Activated CD4-positive, alpha-beta memory T cell treated with anti-CD3 and anti-CD28 coated beads, Interleukin-2, amount 10 ng/mL, durations not matched to agents 7 days and 5 days (primary cell): Measurements from ENCODE around the gene GALK2. TPM values are rescaled to one million over a fixed set of nuclear protein-coding genes. Genes with fewer than 3 reads are reported as not detected.
"Not testable (repeated sequence)": the region's sequence is repeated elsewhere in the genome, so short reads cannot be mapped to it uniquely, and the experiment has no call there.

Experiments
- CTCF ChIA-PET: fragments of 350-600 bp; sonication (Branson Sonifier 250); formaldehyde crosslinking; loops from one replicate; lab custom pipeline; 2021; ENCODE audit warnings: antibody characterized with exemption, inconsistent platforms; lab: Charles Lee
- POLR2A ChIA-PET: fragments of 350-600 bp; sonication (Branson Sonifier 250); formaldehyde crosslinking; loops from one replicate; lab custom pipeline; 2021; ENCODE audit warnings: antibody characterized with exemption; lab: Charles Lee
- DNase-seq: peaks from one replicate; pipeline ENCODE4 v3.0.0-alpha.2; 2020
- H3K27ac Mint-ChIP-seq: one replicate; pipeline ENCODE4 v1.8.0; 2021; ENCODE audit warnings: mild to moderate bottlenecking, mixed read lengths
- H3K27me3 Mint-ChIP-seq: one replicate; pipeline ENCODE4 v1.8.0; 2021; ENCODE audit warnings: mixed read lengths
- H3K36me3 Mint-ChIP-seq: one replicate; pipeline ENCODE4 v1.8.0; 2021; ENCODE audit warnings: low read depth, mixed read lengths
- H3K4me1 Mint-ChIP-seq: one replicate; pipeline ENCODE4 v1.8.0; 2021; ENCODE audit warnings: mixed read lengths
- H3K4me3 Mint-ChIP-seq: one replicate; pipeline ENCODE4 v1.8.0; 2021; ENCODE audit warnings: mild to moderate bottlenecking, mixed read lengths
- H3K9me3 Mint-ChIP-seq: one replicate; pipeline ENCODE4 v1.8.0; 2021; ENCODE audit warnings: mixed read lengths
- total RNA-seq, 2 experiments: library from RNA; stranded (reverse); gene quantifications; one replicate each; pipeline ENCODE4 v1.2.3, GENCODE V29; 2021

The GALK2 gene
- total RNA-seq, 2 experiments from 2014 or later: 30.0 to 31.5 TPM

GRCh38 chr15:49235446-49236124, 65.5 kb downstream of the GALK2 start:
- Mint-ChIP-seq H3K4me1 (peaks cover 25% of the 10 kb centered on the region), H3K36me3 (peaks cover 34% of the 10 kb centered on the region), H3K9me3 (peaks cover 5% of the 10 kb centered on the region), H3K4me3 (no peak overlapping the region), H3K27ac (peak overlapping the region; percentile 53), H3K27me3 (no peaks in the 10 kb centered on the region)
- CTCF ChIA-PET: interaction anchor here (0.7 to 3.2 kb wide), 17 partner anchors 11 to 916 kb away, joined by 3 to 61 read pairs (median 4); partner anchors contain the start of genes CEP152 and FGF7
- DNase-seq: peak; percentile 62
- POLR2A ChIA-PET: interaction anchor here (0.6 to 1.3 kb wide), 7 partner anchors 80 to 1645 kb away, joined by 3 to 5 read pairs (median 4); partner anchors contain the start of genes COPS2 and EID1

- Mint-ChIP-seq H3K27ac (no peak overlapping the region), H3K27me3 (no peaks in the 10 kb centered on the region), H3K4me1 (peaks cover 25% of the 10 kb centered on the region), H3K4me3 (no peak overlapping the region), H3K9me3 (peaks cover 4% of the 10 kb centered on the region), H3K36me3 (peaks cover 22% of the 10 kb centered on the region)
- DNase-seq: no peak
- ChIA-PET CTCF (interaction anchor here (0.9 to 3.2 kb wide), 8 partner anchors 10 to 908 kb away, joined by 3 to 61 read pairs (median 6); partner anchors contain the start of gene FGF7), POLR2A (no interaction called here)
Observed at GRCh38 chr15:49236869-49237268, 66.8 kb downstream of the GALK2 start.

- Mint-ChIP-seq H3K27ac (no peak overlapping the region), H3K4me3 (no peak overlapping the region), H3K9me3 (no peaks in the 10 kb centered on the region), H3K4me1 (peaks cover 18% of the 10 kb centered on the region), H3K36me3 (peaks cover 9% of the 10 kb centered on the region), H3K27me3 (no peaks in the 10 kb centered on the region)
- CTCF ChIA-PET: interaction anchor here (0.6 to 1.3 kb wide), 2 partner anchors 38 to 907 kb away, joined by 3 to 4 read pairs; no protein-coding TSS in a partner anchor
- DNase-seq: no peak
- POLR2A ChIA-PET: no interaction called here
Observed at GRCh38 chr15:49238342-49238741, 68.3 kb downstream of the GALK2 start.

- Mint-ChIP-seq H3K9me3 (no peaks in the 10 kb centered on the region), H3K27ac (no peak overlapping the region), H3K4me1 (peaks cover 18% of the 10 kb centered on the region), H3K36me3 (peaks cover 5% of the 10 kb centered on the region), H3K4me3 (no peak overlapping the region), H3K27me3 (no peaks in the 10 kb centered on the region)
- DNase-seq: no peak
- CTCF ChIA-PET: no interaction called here
- POLR2A ChIA-PET: no interaction called here
Observed at GRCh38 chr15:49239105-49239504, 69.1 kb downstream of the GALK2 start.

- CTCF ChIA-PET: no interaction called here
- Mint-ChIP-seq H3K27ac (no peak overlapping the region), H3K9me3 (no peaks in the 10 kb centered on the region), H3K4me1 (no peaks in the 10 kb centered on the region), H3K36me3 (peaks cover 31% of the 10 kb centered on the region), H3K27me3 (no peaks in the 10 kb centered on the region), H3K4me3 (no peak overlapping the region)
- POLR2A ChIA-PET: no interaction called here
- DNase-seq: no peak
Observed at GRCh38 chr15:49242820-49243219, 72.8 kb downstream of the GALK2 start.

- H3K4me3 Mint-ChIP-seq: no peak overlapping the region
- peaks cover 51% of the 10 kb centered on the region for H3K36me3 Mint-ChIP-seq
- no peak overlapping the region for H3K27ac Mint-ChIP-seq
- ChIA-PET CTCF (no interaction called here), POLR2A (no interaction called here)
- H3K9me3 Mint-ChIP-seq: peaks cover 9% of the 10 kb centered on the region
- DNase-seq: no peak
- no peaks in the 10 kb centered on the region for H3K27me3 Mint-ChIP-seq
- H3K4me1 Mint-ChIP-seq: no peaks in the 10 kb centered on the region
Observed at GRCh38 chr15:49247556-49248110, 77.6 kb downstream of the GALK2 start.

GRCh38 chr15:49248291-49248690, 78.2 kb downstream of the GALK2 start:
- Mint-ChIP-seq H3K27ac (no peak overlapping the region), H3K4me1 (no peaks in the 10 kb centered on the region), H3K4me3 (no peak overlapping the region), H3K27me3 (no peaks in the 10 kb centered on the region), H3K36me3 (peaks cover 56% of the 10 kb centered on the region), H3K9me3 (peaks cover 9% of the 10 kb centered on the region)
- ChIA-PET CTCF (no interaction called here), POLR2A (no interaction called here)
- DNase-seq: no peak

- H3K27me3 Mint-ChIP-seq: no peaks in the 10 kb centered on the region
- POLR2A ChIA-PET: no interaction called here
- H3K4me1 Mint-ChIP-seq: peaks cover 6% of the 10 kb centered on the region
- peaks cover 8% of the 10 kb centered on the region for H3K9me3 Mint-ChIP-seq
- no peak overlapping the region for H3K27ac Mint-ChIP-seq
- no peak overlapping the region for H3K4me3 Mint-ChIP-seq
- DNase-seq: no peak
- CTCF ChIA-PET: no interaction called here
- H3K36me3 Mint-ChIP-seq: peaks cover 21% of the 10 kb centered on the region
Observed at GRCh38 chr15:49255966-49256759, 86.1 kb downstream of the GALK2 start.

- H3K27me3 Mint-ChIP-seq, CTCF ChIA-PET, POLR2A ChIA-PET, H3K4me1 Mint-ChIP-seq, DNase-seq, H3K9me3 Mint-ChIP-seq, H3K27ac Mint-ChIP-seq, H3K4me3 Mint-ChIP-seq: not testable (repeated sequence)
- H3K36me3 Mint-ChIP-seq: peaks cover 20% of the 10 kb centered on the region
Observed at GRCh38 chr15:49265117-49265516, 95.1 kb downstream of the GALK2 start.

- Mint-ChIP-seq H3K4me3 (no peak overlapping the region), H3K9me3 (peaks cover 3% of the 10 kb centered on the region), H3K4me1 (peaks cover 6% of the 10 kb centered on the region), H3K36me3 (peaks cover 20% of the 10 kb centered on the region), H3K27me3 (no peaks in the 10 kb centered on the region), H3K27ac (no peak overlapping the region)
- POLR2A ChIA-PET: no interaction called here
- CTCF ChIA-PET: no interaction called here
- DNase-seq: no peak
Observed at GRCh38 chr15:49265911-49266310, 95.9 kb downstream of the GALK2 start.

- Mint-ChIP-seq H3K4me1 (peaks cover 6% of the 10 kb centered on the region), H3K27me3 (no peaks in the 10 kb centered on the region), H3K27ac (no peak overlapping the region), H3K9me3 (no peaks in the 10 kb centered on the region), H3K36me3 (peaks cover 15% of the 10 kb centered on the region), H3K4me3 (no peak overlapping the region)
- no peak for DNase-seq
- POLR2A ChIA-PET: no interaction called here
- CTCF ChIA-PET: no interaction called here
Observed at GRCh38 chr15:49270541-49271421, 100.7 kb downstream of the GALK2 start.

- peaks cover 6% of the 10 kb centered on the region for H3K4me1 Mint-ChIP-seq
- POLR2A ChIA-PET: no interaction called here
- no peaks in the 10 kb centered on the region for H3K27me3 Mint-ChIP-seq
- peaks cover 2% of the 10 kb centered on the region for H3K9me3 Mint-ChIP-seq
- H3K36me3 Mint-ChIP-seq: peaks cover 5% of the 10 kb centered on the region
- H3K4me3 Mint-ChIP-seq: no peak overlapping the region
- H3K27ac Mint-ChIP-seq: no peak overlapping the region
- CTCF ChIA-PET: no interaction called here
- DNase-seq: no peak
Observed at GRCh38 chr15:49273734-49274318, 103.8 kb downstream of the GALK2 start.
